ENCODE measurements around the gene SH2D7. TPM values are rescaled to one million over a fixed set of nuclear protein-coding genes. Genes with fewer than 3 reads are reported as not detected.
"Not testable (repeated sequence)": the region's sequence is repeated elsewhere in the genome, so short reads cannot be mapped to it uniquely, and the experiment has no call there.

Gene SH2D7
- total RNA-seq, 1 donor from 2014 or later: not detected

DNA sequence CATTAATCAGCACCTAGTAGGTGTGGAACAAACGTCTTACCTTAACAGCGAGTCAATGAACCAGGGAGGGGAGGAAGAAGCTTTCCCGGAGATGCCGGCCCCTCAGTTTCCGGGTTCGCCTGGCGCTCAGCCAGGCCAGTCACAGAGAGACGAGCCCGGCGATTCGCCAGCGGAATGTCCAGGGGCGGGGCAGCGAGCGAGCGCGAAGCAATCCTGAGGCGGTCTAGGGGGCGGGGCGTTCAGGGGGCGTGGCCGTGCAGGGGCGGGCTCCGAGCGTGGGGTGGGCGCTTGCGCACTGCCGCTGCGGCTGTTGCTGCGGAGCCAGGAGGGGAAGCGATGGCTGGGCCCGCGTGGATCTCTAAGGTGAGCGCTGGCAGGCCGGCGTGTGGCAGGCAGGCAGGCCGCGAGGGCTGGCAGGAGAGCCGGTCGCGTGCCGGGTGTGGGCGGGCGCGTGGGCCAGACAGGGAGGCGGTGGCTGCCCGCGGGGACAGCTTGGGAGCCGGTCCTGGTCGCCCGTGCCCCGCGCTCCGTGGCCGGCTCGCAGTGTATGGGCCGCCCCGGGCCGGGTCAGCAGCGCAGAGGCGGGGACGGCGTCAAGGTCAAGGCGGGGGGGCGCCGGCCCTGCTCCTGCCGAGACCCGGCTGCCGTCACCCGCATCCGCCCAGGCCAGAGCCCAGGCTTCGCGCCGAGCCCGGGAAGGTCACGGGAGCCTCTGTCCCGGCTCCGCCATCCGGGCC is 56.9 kb downstream of the SH2D7 start, which contains the start of gene IDH3A:
IDH3A (plus strand) TSS at position 295 of the 737 bp plus-strand sequence; CDS start at position 337, 42 bp downstream.
- DNase-seq (ENCODE audit: low read depth) (peak; percentile 83), FAIRE-seq (no peak)
- TF ChIP-seq, protein P1, sequence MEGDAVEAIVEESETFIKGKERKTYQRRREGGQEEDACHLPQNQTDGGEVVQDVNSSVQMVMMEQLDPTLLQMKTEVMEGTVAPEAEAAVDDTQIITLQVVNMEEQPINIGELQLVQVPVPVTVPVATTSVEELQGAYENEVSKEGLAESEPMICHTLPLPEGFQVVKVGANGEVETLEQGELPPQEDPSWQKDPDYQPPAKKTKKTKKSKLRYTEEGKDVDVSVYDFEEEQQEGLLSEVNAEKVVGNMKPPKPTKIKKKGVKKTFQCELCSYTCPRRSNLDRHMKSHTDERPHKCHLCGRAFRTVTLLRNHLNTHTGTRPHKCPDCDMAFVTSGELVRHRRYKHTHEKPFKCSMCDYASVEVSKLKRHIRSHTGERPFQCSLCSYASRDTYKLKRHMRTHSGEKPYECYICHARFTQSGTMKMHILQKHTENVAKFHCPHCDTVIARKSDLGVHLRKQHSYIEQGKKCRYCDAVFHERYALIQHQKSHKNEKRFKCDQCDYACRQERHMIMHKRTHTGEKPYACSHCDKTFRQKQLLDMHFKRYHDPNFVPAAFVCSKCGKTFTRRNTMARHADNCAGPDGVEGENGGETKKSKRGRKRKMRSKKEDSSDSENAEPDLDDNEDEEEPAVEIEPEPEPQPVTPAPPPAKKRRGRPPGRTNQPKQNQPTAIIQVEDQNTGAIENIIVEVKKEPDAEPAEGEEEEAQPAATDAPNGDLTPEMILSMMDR (IDR thresholded peaks at IDR 0.05; ENCODE audit: insufficient read depth, low read length, severe bottlenecking): no peak
- no peaks in the 10 kb centered on the region for H3K36me3 ChIP-seq (ENCODE audit: control insufficient read depth, insufficient read depth, low read length)
- H3K27me3 ChIP-seq (ENCODE audit: control insufficient read depth, insufficient read depth, low read length): no peaks in the 10 kb centered on the region
- H3K4me3 ChIP-seq (ENCODE audit: low read depth, low read length): peak within 1 kb of the TSS; percentile 66

GRCh38 chr15:78149805-78150751 is 57.7 kb downstream of the SH2D7 start:
- DNase-seq (ENCODE audit: low read depth) (peak; percentile 21), FAIRE-seq (no peak)
- Histone ChIP-seq H3K36me3 (ENCODE audit: control insufficient read depth, insufficient read depth, low read length) (no peaks in the 10 kb centered on the region), H3K27me3 (ENCODE audit: control insufficient read depth, insufficient read depth, low read length) (no peaks in the 10 kb centered on the region), H3K4me3 (ENCODE audit: low read depth, low read length) (peak overlapping the region; percentile 66)
- TF ChIP-seq, protein P1 (IDR thresholded peaks at IDR 0.05; ENCODE audit: insufficient read depth, low read length, severe bottlenecking): no peak

- H3K4me3 ChIP-seq (ENCODE audit: low read depth, low read length); FAIRE-seq: not testable (repeated sequence)
These were observed 58.7 kb downstream of the SH2D7 start for GRCh38 chr15:78151075-78151474.

More at GRCh38 chr15:78151075-78151474, 58.7 kb downstream of the SH2D7 start:
- DNase-seq (ENCODE audit: low read depth); H3K27me3 ChIP-seq (ENCODE audit: control insufficient read depth, insufficient read depth, low read length); H3K36me3 ChIP-seq (ENCODE audit: control insufficient read depth, insufficient read depth, low read length): not testable (repeated sequence)

Other genes with a start within 250 kb of the SH2D7 start
- 13.7 and 15.4 TPM in 2 replicates for gene TBC1D2B, start 14.8 kb upstream of the SH2D7 start, total RNA-seq
- 1.8 and 8.6 TPM in 2 replicates for gene CIB2, start 38.9 kb downstream of the SH2D7 start, total RNA-seq
- 27.9 and 30.8 TPM in 2 replicates for gene IDH3A, start 56.8 kb downstream of the SH2D7 start, total RNA-seq
- not detected in 2 replicates for gene ACSBG1, start 142.0 kb downstream of the SH2D7 start, total RNA-seq
- gene DNAJA4, start 172.0 kb downstream of the SH2D7 start, total RNA-seq: 11.1 and 26.5 TPM in 2 replicates
- 49.0 and 61.2 TPM in 2 replicates for gene SKIC8, start 207.0 kb downstream of the SH2D7 start, total RNA-seq
- gene CRABP1, start 247.8 kb downstream of the SH2D7 start, total RNA-seq: not detected in 2 replicates